ENCODE data around the gene ITGA11.

DNA sequence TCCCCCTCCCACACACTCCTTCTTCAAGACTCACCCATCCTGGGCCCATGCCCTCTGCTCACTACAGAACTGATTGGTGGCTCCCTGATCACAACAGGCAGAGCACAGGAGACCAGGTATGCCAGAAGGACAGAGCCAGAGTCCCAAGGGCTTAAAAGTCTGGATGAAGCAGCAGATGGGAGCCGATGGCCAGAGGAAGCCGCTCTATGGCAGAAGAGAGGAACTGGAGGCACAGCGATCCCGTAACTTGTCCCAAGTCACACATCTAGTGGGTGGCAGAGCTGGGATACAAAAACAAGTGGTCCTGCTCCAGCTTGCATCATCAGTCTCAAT, 20.7 kb downstream of the ITGA11 start:
- TF ChIP-seq ZNF274 (IDR thresholded peaks at IDR 0.05; ENCODE audit: low read depth, low read length), result no peak
- no peak for TF ChIP-seq YY1 (IDR thresholded peaks at IDR 0.05; ENCODE audit: insufficient read depth, insufficient read length)
